ENCODE results near the gene KCNMB3.
"Not testable (repeated sequence)": the region's sequence is repeated elsewhere in the genome, so short reads cannot be mapped to it uniquely, and the experiment has no call there.

KCNMB3 gene

GRCh38 chr3:179265092-179265491 is 14.2 kb upstream of the KCNMB3 start:
- no peak overlapping the region for H3K4me3 ChIP-seq (ENCODE audit: low read length)
- no peak for DNase-seq (ENCODE audit: low read depth)
- TF ChIP-seq, protein P1, sequence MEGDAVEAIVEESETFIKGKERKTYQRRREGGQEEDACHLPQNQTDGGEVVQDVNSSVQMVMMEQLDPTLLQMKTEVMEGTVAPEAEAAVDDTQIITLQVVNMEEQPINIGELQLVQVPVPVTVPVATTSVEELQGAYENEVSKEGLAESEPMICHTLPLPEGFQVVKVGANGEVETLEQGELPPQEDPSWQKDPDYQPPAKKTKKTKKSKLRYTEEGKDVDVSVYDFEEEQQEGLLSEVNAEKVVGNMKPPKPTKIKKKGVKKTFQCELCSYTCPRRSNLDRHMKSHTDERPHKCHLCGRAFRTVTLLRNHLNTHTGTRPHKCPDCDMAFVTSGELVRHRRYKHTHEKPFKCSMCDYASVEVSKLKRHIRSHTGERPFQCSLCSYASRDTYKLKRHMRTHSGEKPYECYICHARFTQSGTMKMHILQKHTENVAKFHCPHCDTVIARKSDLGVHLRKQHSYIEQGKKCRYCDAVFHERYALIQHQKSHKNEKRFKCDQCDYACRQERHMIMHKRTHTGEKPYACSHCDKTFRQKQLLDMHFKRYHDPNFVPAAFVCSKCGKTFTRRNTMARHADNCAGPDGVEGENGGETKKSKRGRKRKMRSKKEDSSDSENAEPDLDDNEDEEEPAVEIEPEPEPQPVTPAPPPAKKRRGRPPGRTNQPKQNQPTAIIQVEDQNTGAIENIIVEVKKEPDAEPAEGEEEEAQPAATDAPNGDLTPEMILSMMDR (conservative IDR thresholded peaks at IDR 0.05; ENCODE audit: low read depth, low read length), result no peak

DNA sequence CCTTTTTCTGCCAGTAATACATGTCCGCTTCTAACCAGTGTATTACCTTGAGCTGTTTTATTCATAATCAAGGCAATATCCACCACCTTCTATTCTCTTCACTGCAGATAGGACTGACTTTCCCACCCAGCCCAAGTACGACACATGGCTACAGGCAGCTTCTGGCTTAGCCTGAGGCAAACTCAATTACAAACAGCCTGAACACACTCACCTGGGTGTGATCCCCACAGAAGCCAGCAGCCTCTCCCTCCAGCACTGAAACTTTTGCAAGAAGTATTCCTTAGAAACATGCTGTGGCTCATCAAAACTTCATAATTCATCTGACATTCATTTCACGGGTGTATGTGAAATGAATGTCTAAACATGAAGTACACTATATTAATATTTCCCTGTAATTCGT is 13.5 kb upstream of the KCNMB3 start:
- TF ChIP-seq, protein P1 (conservative IDR thresholded peaks at IDR 0.05; ENCODE audit: low read depth, low read length), result no peak
- no peak overlapping the region for H3K4me3 ChIP-seq (ENCODE audit: low read length)
- no peak for DNase-seq (ENCODE audit: low read depth)

- TF ChIP-seq, protein P1 (conservative IDR thresholded peaks at IDR 0.05; ENCODE audit: low read depth, low read length), result no peak
- no peak for DNase-seq (ENCODE audit: low read depth)
- no peak overlapping the region for H3K4me3 ChIP-seq (ENCODE audit: low read length)
These were observed 12.2 kb upstream of the KCNMB3 start for GRCh38 chr3:179263134-179263533.

DNA sequence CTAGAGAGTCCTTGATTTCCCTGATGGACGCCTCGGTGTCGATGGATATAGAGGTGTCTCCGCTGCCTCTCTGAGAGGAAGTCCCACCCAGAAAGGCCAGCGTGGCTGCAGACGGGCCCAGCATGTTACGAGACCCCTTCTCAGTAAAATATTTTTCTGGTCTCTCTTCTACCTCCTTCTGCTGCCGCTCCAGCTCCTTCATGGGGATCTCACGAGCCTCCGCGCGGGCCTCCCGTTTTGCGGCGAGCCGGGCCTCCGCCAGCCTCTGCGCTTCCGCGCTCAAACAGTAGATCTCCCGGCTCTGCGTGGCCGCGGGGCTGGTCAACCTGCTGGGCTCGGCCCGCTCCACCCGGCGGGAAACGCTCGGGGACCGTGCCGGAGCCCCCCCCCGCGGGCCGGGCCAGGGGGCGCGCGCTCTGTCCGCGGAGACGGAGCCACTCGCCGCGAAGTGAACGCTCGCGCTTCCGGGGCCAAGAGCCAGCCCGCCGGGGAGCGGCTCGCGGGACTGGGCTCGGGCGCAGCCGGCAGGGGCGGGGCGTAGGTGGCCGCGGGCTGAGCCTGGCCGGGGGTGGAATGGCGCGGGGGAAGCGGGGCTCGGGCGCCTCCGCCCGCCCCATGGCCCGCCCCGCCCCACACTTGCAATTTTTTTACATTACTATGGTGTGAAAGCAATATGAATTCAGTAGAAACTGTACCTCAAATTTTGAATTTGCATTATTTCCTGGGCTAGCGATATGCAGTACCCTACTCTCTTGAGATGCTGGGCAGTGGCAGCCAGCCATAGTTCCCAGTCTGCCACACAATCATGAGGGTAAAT is 10.2 kb upstream of the KCNMB3 start:
- peak overlapping the region; percentile 56 for H3K4me3 ChIP-seq (ENCODE audit: low read length)
- peak; percentile 15 for DNase-seq (ENCODE audit: low read depth)
- TF ChIP-seq, protein P1 (conservative IDR thresholded peaks at IDR 0.05; ENCODE audit: low read depth, low read length), result no peak

- not testable (repeated sequence) for H3K4me3 ChIP-seq (ENCODE audit: low read length); DNase-seq (ENCODE audit: low read depth)
These were observed 9.2 kb upstream of the KCNMB3 start for GRCh38 chr3:179259959-179260756.

GRCh38 chr3:179258820-179259219 is 7.9 kb upstream of the KCNMB3 start:
- no peak for DNase-seq (ENCODE audit: low read depth)
- H3K4me3 ChIP-seq (ENCODE audit: low read length), result no peak overlapping the region
- TF ChIP-seq, protein P1 (conservative IDR thresholded peaks at IDR 0.05; ENCODE audit: low read depth, low read length), result no peak

DNA sequence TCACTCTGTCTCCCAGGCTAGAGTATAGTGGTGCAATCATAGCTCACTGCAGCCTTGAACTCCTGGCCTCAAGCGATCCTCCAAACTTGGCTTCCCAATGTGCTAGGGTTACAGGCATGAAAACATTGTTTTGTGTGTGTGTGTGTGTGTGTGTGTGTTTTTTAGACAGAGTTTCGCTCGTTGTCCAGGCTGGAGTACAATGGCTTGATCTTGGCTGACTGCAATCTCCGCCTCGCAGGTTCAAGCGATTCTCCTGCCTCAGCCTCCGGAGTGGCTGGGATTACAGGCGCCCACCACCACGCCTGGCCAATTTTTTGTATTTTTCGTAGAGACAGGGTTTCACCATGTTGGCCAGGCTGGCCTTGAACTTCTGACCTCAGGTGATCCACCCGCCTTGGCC is 6.8 kb upstream of the KCNMB3 start:
- not testable (repeated sequence) for DNase-seq (ENCODE audit: low read depth); H3K4me3 ChIP-seq (ENCODE audit: low read length)

GRCh38 chr3:179256813-179257212 is 5.9 kb upstream of the KCNMB3 start:
- no peak overlapping the region for H3K4me3 ChIP-seq (ENCODE audit: low read length)
- TF ChIP-seq, protein P1 (conservative IDR thresholded peaks at IDR 0.05; ENCODE audit: low read depth, low read length), result no peak
- no peak for DNase-seq (ENCODE audit: low read depth)
